ENCODE measurements around the gene FMO2. TPM values are rescaled to one million over a fixed set of nuclear protein-coding genes. Genes with fewer than 3 reads are reported as not detected.

Gene FMO2
- total and polyA plus RNA-seq, 2 donors, result 0.61 to 5.5 TPM

DNA sequence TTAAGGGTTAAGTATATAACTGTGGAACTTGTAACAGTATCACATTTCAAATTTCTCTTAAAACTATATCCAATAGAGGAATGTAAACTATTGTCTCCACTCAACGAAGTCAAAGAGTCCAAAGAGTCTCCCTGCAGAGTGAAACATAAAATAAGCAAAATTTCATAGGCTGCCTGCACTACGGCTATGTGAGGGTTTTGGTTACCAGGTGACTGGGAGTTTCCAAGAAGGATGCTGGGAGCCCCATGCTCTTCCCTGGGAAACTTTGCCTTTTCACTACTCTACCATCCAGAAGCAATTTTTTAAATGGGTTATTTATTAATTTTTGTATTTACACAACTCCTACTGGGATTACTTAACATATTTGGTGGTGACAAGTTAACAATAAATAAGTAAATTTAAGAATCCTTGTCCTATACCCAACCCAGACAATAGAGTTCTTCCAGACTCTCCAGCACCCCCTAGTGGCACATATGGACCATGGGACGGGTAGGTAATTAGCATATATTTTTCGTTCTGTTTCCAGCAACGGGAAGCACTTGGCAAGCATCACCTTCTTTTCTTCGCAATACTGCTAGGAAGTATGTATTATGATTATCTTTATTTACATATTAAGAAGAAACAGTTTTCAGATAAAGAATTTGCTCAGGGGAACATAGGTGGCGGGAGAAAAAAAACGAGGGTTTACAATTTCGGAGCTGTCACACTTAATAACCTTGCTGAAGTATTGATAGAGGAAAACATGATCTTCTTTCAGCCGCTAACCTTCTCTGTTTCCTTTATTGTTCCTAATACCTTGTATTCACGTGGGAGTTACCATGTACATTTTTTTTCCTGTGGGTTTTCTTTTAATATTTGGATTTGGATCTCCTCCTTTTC, 3.5 kb downstream of the FMO2 start:
- Histone ChIP-seq H3K9me3 (ENCODE audit: control insufficient read depth in 2 of 2, insufficient read depth in 1 of 2, low read length in 1 of 2) (no peaks in the 10 kb centered on the region), H3K4me1 (ENCODE audit: control insufficient read depth in 2 of 2, insufficient read depth in 2 of 2, low read length in 2 of 2) (no peaks in the 10 kb centered on the region), H3K4me3 (ENCODE audit: low read length in 2 of 2) (no peak overlapping the region), H3K27ac (ENCODE audit: low read depth in 1 of 2, low read length in 1 of 2) (no peak overlapping the region), H3K36me3 (ENCODE audit: control insufficient read depth in 2 of 2, insufficient read depth in 2 of 2, low read length in 1 of 2) (no peaks in the 10 kb centered on the region), H3K27me3 (ENCODE audit: control insufficient read depth in 2 of 2, insufficient read depth in 1 of 2, low read length in 1 of 2) (no peaks in the 10 kb centered on the region)
- WGBS, result 56% methylated on average over 11 of the region's 11 CpGs
- peak in 8 of 9 donors; percentile 11 to 43 (median 15) for DNase-seq (ENCODE audit: low read depth in 6 of 9, low spot score in 9 of 9)

DNA sequence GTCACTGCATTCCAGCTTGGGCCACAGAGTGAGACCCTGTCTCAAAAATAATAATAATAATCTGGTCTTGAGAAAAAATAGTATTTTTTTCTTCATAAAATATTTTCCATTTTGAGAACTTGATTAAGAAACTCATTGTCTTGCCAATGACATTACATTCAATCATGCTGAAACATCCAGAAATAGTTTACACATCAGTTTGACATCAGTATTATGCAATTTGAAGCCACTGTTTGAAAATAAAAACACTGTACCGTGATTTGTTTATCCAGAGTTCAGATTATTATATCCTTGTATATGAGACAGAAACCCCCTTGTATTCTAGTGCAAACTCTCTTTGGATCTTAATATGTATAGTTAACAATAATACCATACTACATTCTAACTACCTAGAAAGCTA, 6.9 kb downstream of the FMO2 start:
- no peaks in the 10 kb centered on the region for H3K4me1 ChIP-seq (ENCODE audit: control insufficient read depth in 2 of 2, insufficient read depth in 2 of 2, low read length in 2 of 2)
- H3K9me3 ChIP-seq (ENCODE audit: control insufficient read depth in 2 of 2, insufficient read depth in 1 of 2, low read length in 1 of 2), result no peaks in the 10 kb centered on the region
- H3K36me3 ChIP-seq (ENCODE audit: control insufficient read depth in 2 of 2, insufficient read depth in 2 of 2, low read length in 1 of 2), result no peaks in the 10 kb centered on the region
- WGBS, result 96% methylated on average over 1 of the region's 1 CpG
- no peaks in the 10 kb centered on the region for H3K27me3 ChIP-seq (ENCODE audit: control insufficient read depth in 2 of 2, insufficient read depth in 1 of 2, low read length in 1 of 2)
- no peak overlapping the region for H3K4me3 ChIP-seq (ENCODE audit: low read length in 2 of 2)
- H3K27ac ChIP-seq (ENCODE audit: low read depth in 1 of 2, low read length in 1 of 2), result no peak overlapping the region
- no peak for DNase-seq (ENCODE audit: low read depth in 6 of 9, low spot score in 9 of 9)

DNA sequence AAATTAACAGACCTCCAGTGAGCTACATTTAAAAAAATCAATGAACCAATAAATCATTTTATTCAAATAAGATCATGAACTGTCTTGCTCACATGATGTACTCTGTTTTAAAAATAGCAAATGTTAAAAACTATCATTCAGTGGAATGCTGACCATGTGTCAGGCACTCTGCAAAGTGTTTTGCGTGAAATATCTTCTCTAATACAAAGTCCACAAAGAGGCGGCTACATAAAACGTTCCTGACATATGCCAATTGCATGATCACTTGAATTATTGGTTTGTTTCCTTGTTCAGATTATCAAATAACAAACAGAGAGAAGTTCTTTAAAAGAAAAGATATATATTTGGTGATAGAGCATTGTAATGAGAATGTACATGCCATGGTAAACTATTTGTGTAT, 10.7 kb downstream of the FMO2 start:
- Histone ChIP-seq H3K9me3 (ENCODE audit: control insufficient read depth in 2 of 2, insufficient read depth in 1 of 2, low read length in 1 of 2) (no peaks in the 10 kb centered on the region), H3K27me3 (ENCODE audit: control insufficient read depth in 2 of 2, insufficient read depth in 1 of 2, low read length in 1 of 2) (no peaks in the 10 kb centered on the region), H3K27ac (ENCODE audit: low read depth in 1 of 2, low read length in 1 of 2) (no peak overlapping the region), H3K4me1 (ENCODE audit: control insufficient read depth in 2 of 2, insufficient read depth in 2 of 2, low read length in 2 of 2) (no peaks in the 10 kb centered on the region), H3K4me3 (ENCODE audit: low read length in 2 of 2) (no peak overlapping the region), H3K36me3 (ENCODE audit: control insufficient read depth in 2 of 2, insufficient read depth in 2 of 2, low read length in 1 of 2) (no peaks in the 10 kb centered on the region)
- WGBS, result 95% methylated on average over 3 of the region's 3 CpGs
- DNase-seq (ENCODE audit: low read depth in 6 of 9, low spot score in 9 of 9), result no peak

DNA sequence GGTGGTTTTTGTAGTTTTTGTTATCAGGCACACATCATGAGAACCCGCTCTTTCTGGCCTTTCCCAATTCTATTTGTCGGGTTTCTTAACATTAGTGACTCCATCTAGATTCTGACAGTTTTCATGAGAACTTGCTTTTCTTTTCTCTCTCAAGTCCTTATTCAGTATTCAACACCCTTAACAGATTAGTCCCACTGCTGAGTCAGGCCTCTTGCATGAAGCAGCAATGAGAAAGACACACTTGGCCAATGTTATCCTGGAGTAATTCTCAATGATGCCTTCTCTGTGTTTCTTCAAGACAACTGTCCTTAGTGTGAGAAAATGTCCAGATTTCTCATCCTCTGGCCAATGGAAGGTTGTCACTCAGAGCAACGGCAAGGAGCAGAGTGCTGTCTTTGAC, 11.3 kb downstream of the FMO2 start:
- no peak overlapping the region for H3K4me3 ChIP-seq (ENCODE audit: low read length in 2 of 2)
- WGBS, result 98% methylated on average over 3 of the region's 3 CpGs
- no peak overlapping the region for H3K27ac ChIP-seq (ENCODE audit: low read depth in 1 of 2, low read length in 1 of 2)
- H3K9me3 ChIP-seq (ENCODE audit: control insufficient read depth in 2 of 2, insufficient read depth in 1 of 2, low read length in 1 of 2), result no peaks in the 10 kb centered on the region
- no peaks in the 10 kb centered on the region for H3K4me1 ChIP-seq (ENCODE audit: control insufficient read depth in 2 of 2, insufficient read depth in 2 of 2, low read length in 2 of 2)
- no peaks in the 10 kb centered on the region for H3K36me3 ChIP-seq (ENCODE audit: control insufficient read depth in 2 of 2, insufficient read depth in 2 of 2, low read length in 1 of 2)
- no peak for DNase-seq (ENCODE audit: low read depth in 6 of 9, low spot score in 9 of 9)
- no peaks in the 10 kb centered on the region for H3K27me3 ChIP-seq (ENCODE audit: control insufficient read depth in 2 of 2, insufficient read depth in 1 of 2, low read length in 1 of 2)

DNA sequence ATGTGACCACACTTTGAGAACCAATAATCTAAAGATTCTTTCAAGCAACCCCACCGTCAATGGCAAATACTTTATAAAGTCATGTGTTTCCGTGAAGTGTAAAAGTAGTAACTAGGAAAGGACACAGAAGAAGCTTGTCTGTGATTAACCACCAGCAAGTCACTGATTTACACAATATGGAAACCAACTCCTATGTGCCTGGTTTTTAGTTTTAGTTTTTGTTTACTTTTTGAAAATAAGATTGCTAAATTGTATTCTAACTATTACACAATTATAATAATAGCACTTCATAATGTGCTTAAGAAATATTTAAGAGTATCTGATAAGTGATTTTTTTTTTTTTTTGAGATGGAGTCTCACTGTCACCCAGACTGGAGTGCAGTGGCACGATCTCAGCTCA, 13.0 kb downstream of the FMO2 start:
- Histone ChIP-seq H3K27ac (ENCODE audit: low read depth in 1 of 2, low read length in 1 of 2) (no peak overlapping the region), H3K27me3 (ENCODE audit: control insufficient read depth in 2 of 2, insufficient read depth in 1 of 2, low read length in 1 of 2) (no peaks in the 10 kb centered on the region), H3K4me3 (ENCODE audit: low read length in 2 of 2) (no peak overlapping the region), H3K4me1 (ENCODE audit: control insufficient read depth in 2 of 2, insufficient read depth in 2 of 2, low read length in 2 of 2) (no peaks in the 10 kb centered on the region), H3K36me3 (ENCODE audit: control insufficient read depth in 2 of 2, insufficient read depth in 2 of 2, low read length in 1 of 2) (no peaks in the 10 kb centered on the region), H3K9me3 (ENCODE audit: control insufficient read depth in 2 of 2, insufficient read depth in 1 of 2, low read length in 1 of 2) (no peaks in the 10 kb centered on the region)
- 94% methylated on average over 3 of the region's 3 CpGs for WGBS
- DNase-seq (ENCODE audit: low read depth in 6 of 9, low spot score in 9 of 9), result no peak

DNA sequence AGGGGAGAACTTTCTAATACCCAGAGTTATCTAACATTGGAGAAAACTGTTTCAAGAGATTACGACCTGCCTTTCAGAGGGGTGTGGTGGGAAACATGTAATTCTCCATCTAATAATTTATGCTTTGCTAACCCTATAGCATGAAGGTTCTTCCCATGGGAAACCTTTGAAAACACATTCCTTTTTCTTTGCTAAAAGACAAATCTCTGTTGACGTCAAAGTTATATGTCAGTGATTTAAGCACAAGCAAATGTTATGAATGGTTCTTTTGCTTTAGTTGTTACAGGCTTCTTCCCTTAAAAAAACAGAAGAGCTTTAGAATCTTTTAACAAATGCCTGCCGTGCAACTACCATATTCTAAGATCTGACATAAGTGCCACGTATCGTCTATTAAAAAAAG, 19.2 kb downstream of the FMO2 start:
- Histone ChIP-seq H3K27ac (ENCODE audit: low read depth in 1 of 2, low read length in 1 of 2) (no peak overlapping the region), H3K4me1 (ENCODE audit: control insufficient read depth in 2 of 2, insufficient read depth in 2 of 2, low read length in 2 of 2) (no peaks in the 10 kb centered on the region), H3K9me3 (ENCODE audit: control insufficient read depth in 2 of 2, insufficient read depth in 1 of 2, low read length in 1 of 2) (no peaks in the 10 kb centered on the region), H3K27me3 (ENCODE audit: control insufficient read depth in 2 of 2, insufficient read depth in 1 of 2, low read length in 1 of 2) (no peaks in the 10 kb centered on the region), H3K36me3 (ENCODE audit: control insufficient read depth in 2 of 2, insufficient read depth in 2 of 2, low read length in 1 of 2) (no peaks in the 10 kb centered on the region), H3K4me3 (ENCODE audit: low read length in 2 of 2) (no peak overlapping the region)
- no peak for DNase-seq (ENCODE audit: low read depth in 6 of 9, low spot score in 9 of 9)
- 96% methylated on average over 5 of the region's 5 CpGs for WGBS

DNA sequence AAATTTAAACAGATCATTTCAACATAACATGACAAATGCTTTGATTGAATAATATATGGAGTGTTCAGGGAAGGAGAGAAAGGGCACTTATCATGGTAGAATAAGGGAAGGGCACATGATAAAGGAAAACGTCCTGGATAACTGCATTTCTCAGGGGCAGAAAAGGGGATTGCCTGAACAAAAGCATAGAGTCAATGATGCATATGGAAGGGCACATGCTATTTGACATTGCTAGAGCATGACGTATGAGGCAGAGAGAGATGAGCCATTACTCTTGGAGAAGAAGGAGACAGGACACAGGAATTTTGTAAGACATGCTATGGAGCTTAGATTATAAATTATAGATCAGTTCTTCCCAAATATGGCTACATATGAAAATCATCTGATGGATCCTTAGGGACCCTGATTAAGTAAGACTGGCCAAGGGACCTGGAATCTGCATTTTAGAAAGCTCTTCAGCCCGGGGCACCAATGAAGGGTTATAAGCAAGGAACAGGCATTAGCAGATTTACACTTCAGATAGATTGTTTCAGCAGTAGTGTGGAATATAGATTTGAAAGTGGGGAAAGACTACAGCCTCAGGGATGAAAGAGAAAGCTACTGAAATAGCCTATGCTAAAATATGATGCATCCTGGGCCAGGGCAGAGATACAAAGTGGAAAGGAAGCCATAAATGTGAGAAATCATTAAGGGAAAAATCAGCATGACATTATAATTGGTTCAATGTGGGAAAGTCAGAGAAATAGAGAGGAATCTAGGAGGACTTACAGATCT, 21.3 kb downstream of the FMO2 start:
- H3K36me3 ChIP-seq (ENCODE audit: control insufficient read depth in 2 of 2, insufficient read depth in 2 of 2, low read length in 1 of 2), result no peaks in the 10 kb centered on the region
- H3K9me3 ChIP-seq (ENCODE audit: control insufficient read depth in 2 of 2, insufficient read depth in 1 of 2, low read length in 1 of 2), result no peaks in the 10 kb centered on the region
- H3K27me3 ChIP-seq (ENCODE audit: control insufficient read depth in 2 of 2, insufficient read depth in 1 of 2, low read length in 1 of 2), result no peaks in the 10 kb centered on the region
- DNase-seq (ENCODE audit: low read depth in 6 of 9, low spot score in 9 of 9), result no peak
- no peaks in the 10 kb centered on the region for H3K4me1 ChIP-seq (ENCODE audit: control insufficient read depth in 2 of 2, insufficient read depth in 2 of 2, low read length in 2 of 2)
- H3K4me3 ChIP-seq (ENCODE audit: low read length in 2 of 2), result no peak overlapping the region
- WGBS, result 79% methylated on average over 3 of the region's 3 CpGs
- no peak overlapping the region for H3K27ac ChIP-seq (ENCODE audit: low read depth in 1 of 2, low read length in 1 of 2)

DNA sequence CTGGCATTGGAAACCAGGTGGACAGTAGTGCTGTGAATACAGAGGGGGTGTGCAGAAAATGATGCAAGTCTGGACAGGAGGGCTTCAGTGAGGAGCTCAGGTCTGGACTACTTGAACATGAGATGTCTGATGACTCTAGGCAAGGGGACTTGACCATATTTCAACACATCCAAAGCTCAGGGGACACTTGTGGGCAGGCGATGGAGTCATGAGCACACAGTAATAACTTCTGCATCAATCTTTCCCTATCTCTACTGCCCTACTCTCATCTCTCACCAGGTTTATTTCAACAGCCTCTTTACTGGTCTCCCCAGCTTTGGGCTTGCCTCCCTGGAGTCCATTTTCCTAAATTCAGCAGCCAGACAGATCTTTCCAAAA, 21.9 kb downstream of the FMO2 start:
- H3K27me3 ChIP-seq (ENCODE audit: control insufficient read depth in 2 of 2, insufficient read depth in 1 of 2, low read length in 1 of 2), result no peaks in the 10 kb centered on the region
- no peaks in the 10 kb centered on the region for H3K36me3 ChIP-seq (ENCODE audit: control insufficient read depth in 2 of 2, insufficient read depth in 2 of 2, low read length in 1 of 2)
- no peaks in the 10 kb centered on the region for H3K9me3 ChIP-seq (ENCODE audit: control insufficient read depth in 2 of 2, insufficient read depth in 1 of 2, low read length in 1 of 2)
- no peak overlapping the region for H3K27ac ChIP-seq (ENCODE audit: low read depth in 1 of 2, low read length in 1 of 2)
- H3K4me3 ChIP-seq (ENCODE audit: low read length in 2 of 2), result no peak overlapping the region
- no peaks in the 10 kb centered on the region for H3K4me1 ChIP-seq (ENCODE audit: control insufficient read depth in 2 of 2, insufficient read depth in 2 of 2, low read length in 2 of 2)
- WGBS, result 97% methylated on average over 1 of the region's 1 CpG
- DNase-seq (ENCODE audit: low read depth in 6 of 9, low spot score in 9 of 9), result no peak

DNA sequence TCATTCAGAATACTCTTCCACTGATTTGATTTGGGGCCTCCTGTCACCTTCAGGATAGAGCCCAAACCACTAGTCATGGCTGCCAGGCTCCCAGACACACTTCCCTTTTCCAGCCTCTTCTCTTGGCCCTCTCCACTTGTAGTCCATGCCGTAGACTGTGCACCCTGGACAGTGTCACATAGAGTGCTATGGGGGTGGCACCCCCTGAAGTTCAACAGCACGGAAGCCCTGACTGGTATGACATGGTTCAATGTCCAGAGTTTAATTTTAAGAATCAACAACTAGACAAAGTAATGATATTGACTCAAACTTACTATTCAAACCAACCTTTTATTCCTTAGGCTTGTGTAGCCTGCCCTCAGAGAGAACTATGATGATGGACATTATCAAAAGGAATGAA, 22.3 kb downstream of the FMO2 start:
- Histone ChIP-seq H3K4me3 (ENCODE audit: low read length in 2 of 2) (no peak overlapping the region), H3K36me3 (ENCODE audit: control insufficient read depth in 2 of 2, insufficient read depth in 2 of 2, low read length in 1 of 2) (no peaks in the 10 kb centered on the region), H3K9me3 (ENCODE audit: control insufficient read depth in 2 of 2, insufficient read depth in 1 of 2, low read length in 1 of 2) (no peaks in the 10 kb centered on the region), H3K27me3 (ENCODE audit: control insufficient read depth in 2 of 2, insufficient read depth in 1 of 2, low read length in 1 of 2) (no peaks in the 10 kb centered on the region), H3K27ac (ENCODE audit: low read depth in 1 of 2, low read length in 1 of 2) (no peak overlapping the region), H3K4me1 (ENCODE audit: control insufficient read depth in 2 of 2, insufficient read depth in 2 of 2, low read length in 2 of 2) (no peaks in the 10 kb centered on the region)
- no peak for DNase-seq (ENCODE audit: low read depth in 6 of 9, low spot score in 9 of 9)
- 93% methylated on average over 2 of the region's 2 CpGs for WGBS

Data from thymus (tissue), 11 donors.